Right atrium auricular region (tissue), 2 donors: Measurements from ENCODE around the gene ECM2. TPM values are rescaled to one million over a fixed set of nuclear protein-coding genes. Genes with fewer than 3 reads are reported as not detected.

ENCODE experiments used
- DNase-seq: peaks from one replicate; pipeline ENCODE4 v3.0.0-alpha.2; 2019; ENCODE audit warnings: low spot score
- H3K27ac ChIP-seq, 2 donors: fragments of 200-600 bp; sonication (generic); 1 replicate in 1 of 2; 2 replicates in 1 of 2; pipeline ENCODE4 v1.5.1; 2016 to 2019
- H3K27me3 ChIP-seq, 2 donors: fragments of 200-600 bp; sonication (generic); one replicate each; pipeline versions ENCODE4 v1.5.1 to v1.6.0; 2017 to 2019
- H3K36me3 ChIP-seq: fragments of 200-600 bp; sonication (generic); one replicate; pipeline ENCODE4 v1.5.1; 2016
- H3K4me1 ChIP-seq, 2 donors: fragments of 200-600 bp; sonication (generic); one replicate each; pipeline versions ENCODE4 v1.5.1 to v1.6.0; 2017 to 2019
- H3K4me3 ChIP-seq, 2 donors: fragments of 200-600 bp; sonication (generic); 1 replicate in 1 of 2; 2 replicates in 1 of 2; pipeline ENCODE4 v1.5.1; 2017 to 2019; ENCODE audit warnings: mild to moderate bottlenecking in 1 of 2, moderate library complexity in 1 of 2
- H3K9me3 ChIP-seq, 2 donors: fragments of 200-600 bp; sonication (generic); one replicate each; pipeline ENCODE4 v1.5.1; 2019
- total RNA-seq, 2 donors: library from RNA; depleted of rRNA; stranded (reverse); fragments of >200 nt; gene quantifications; one replicate each; pipeline ENCODE4 v1.1.0, GENCODE V29; 2016
- TF ChIP-seq, protein P1 (sequence below), 2 donors: fragments of 200-600 bp; sonication (generic); IDR thresholded peaks; one replicate each; pipeline ENCODE4 v1.5.1; 2019; ENCODE audit warnings: antibody characterized with exemption in 2 of 2

Gene ECM2
- total RNA-seq, 2 donors from 2014 or later: 7.3 to 18.5 TPM

DNA sequence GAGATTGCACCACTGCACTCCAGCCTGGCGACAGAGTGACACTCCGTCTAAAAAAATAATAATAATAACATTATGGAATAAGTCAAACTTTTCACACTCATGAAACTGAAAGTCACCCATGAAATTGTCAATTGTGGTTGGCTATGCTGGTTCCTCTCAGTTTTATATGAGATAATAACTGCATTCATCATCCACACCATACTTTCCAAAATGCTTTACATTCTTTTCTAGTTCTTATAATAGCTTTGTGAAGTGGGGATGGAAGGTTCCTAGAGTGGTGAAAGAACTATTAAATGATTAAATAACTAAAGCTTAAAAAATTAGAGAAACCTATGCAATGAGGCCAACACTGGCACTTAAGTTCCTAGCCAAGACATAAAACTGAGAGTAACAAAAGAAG lies 40.9 kb downstream of the ECM2 start:
- Histone ChIP-seq H3K27ac (no peak overlapping the region), H3K36me3 (no peaks in the 10 kb centered on the region), H3K27me3 (no peaks in the 10 kb centered on the region), H3K4me3 (no peak overlapping the region), H3K4me1 (no peaks in the 10 kb centered on the region), H3K9me3 (no peaks in the 10 kb centered on the region)
- no peak for DNase-seq
- TF ChIP-seq, protein P1, sequence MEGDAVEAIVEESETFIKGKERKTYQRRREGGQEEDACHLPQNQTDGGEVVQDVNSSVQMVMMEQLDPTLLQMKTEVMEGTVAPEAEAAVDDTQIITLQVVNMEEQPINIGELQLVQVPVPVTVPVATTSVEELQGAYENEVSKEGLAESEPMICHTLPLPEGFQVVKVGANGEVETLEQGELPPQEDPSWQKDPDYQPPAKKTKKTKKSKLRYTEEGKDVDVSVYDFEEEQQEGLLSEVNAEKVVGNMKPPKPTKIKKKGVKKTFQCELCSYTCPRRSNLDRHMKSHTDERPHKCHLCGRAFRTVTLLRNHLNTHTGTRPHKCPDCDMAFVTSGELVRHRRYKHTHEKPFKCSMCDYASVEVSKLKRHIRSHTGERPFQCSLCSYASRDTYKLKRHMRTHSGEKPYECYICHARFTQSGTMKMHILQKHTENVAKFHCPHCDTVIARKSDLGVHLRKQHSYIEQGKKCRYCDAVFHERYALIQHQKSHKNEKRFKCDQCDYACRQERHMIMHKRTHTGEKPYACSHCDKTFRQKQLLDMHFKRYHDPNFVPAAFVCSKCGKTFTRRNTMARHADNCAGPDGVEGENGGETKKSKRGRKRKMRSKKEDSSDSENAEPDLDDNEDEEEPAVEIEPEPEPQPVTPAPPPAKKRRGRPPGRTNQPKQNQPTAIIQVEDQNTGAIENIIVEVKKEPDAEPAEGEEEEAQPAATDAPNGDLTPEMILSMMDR (IDR thresholded peaks at IDR 0.05): no peak

DNA sequence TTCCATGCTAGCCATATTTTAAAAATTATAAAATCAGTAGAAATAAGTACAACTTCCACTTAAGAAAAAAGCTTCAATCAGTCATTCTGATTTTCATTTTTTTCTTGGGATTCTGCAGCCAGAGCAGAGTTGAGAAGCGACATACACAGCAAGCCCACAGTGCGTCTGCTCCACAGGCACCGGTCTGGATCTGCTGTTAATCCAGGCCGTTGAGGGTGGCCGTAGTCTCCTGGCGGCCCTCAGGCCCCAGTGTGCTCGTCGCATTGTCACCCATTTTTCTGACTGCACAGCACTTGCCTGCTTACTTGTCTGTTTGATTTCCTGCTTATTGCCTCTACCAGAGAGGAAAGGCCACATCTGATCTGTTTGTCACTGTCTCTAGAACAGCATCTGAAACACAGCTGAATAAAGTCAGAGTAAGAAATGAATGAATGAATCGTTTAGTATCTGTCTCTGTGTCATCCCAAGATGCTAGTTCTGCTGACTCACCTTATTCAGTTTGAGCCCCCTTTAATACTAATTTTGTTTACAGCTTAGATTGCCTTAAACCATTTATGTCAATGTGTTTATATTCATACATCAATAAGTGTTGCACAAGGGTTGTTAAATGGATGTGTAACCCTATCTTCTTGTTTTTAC lies 41.9 kb downstream of the ECM2 start:
- no peak overlapping the region for H3K4me3 ChIP-seq
- TF ChIP-seq, protein P1 (IDR thresholded peaks at IDR 0.05): no peak
- H3K4me1 ChIP-seq: no peaks in the 10 kb centered on the region
- DNase-seq: no peak
- no peak overlapping the region for H3K27ac ChIP-seq
- H3K27me3 ChIP-seq: no peaks in the 10 kb centered on the region
- no peaks in the 10 kb centered on the region for H3K9me3 ChIP-seq
- H3K36me3 ChIP-seq: no peaks in the 10 kb centered on the region

DNA sequence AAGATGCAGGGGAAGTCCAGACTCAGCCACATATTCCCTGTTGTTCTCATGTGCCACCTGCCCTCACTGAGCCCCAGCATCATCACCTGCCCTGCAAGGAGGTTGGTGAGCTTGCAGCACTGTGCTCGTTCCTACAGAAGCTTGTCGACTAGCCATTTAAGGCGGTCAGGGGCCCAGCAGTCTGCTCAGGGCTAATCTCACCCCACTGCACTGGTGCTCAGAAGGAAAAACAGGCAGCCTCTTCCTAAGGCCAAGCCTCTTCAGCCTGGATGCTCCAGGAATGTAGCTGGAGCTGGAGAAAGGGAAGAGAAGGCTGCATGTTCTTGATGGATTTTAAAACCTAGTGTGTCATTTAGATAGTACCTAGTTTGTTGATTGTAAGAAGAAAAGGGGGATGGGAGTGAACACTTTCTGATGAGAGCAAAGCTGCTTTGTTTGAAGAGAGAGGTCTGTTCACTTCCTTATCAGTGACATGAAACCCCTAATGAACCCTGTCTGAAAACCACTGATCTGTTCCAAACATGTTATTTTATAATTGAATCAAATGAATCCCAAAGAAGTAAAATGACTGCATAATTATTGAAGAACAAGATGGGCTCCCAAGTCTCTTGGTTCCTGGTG lies 42.9 kb downstream of the ECM2 start:
- TF ChIP-seq, protein P1 (IDR thresholded peaks at IDR 0.05): no peak
- H3K27me3 ChIP-seq: no peaks in the 10 kb centered on the region
- H3K4me3 ChIP-seq: no peak overlapping the region
- no peaks in the 10 kb centered on the region for H3K9me3 ChIP-seq
- H3K36me3 ChIP-seq: no peaks in the 10 kb centered on the region
- H3K27ac ChIP-seq: no peak overlapping the region
- DNase-seq: no peak
- H3K4me1 ChIP-seq: no peaks in the 10 kb centered on the region

DNA sequence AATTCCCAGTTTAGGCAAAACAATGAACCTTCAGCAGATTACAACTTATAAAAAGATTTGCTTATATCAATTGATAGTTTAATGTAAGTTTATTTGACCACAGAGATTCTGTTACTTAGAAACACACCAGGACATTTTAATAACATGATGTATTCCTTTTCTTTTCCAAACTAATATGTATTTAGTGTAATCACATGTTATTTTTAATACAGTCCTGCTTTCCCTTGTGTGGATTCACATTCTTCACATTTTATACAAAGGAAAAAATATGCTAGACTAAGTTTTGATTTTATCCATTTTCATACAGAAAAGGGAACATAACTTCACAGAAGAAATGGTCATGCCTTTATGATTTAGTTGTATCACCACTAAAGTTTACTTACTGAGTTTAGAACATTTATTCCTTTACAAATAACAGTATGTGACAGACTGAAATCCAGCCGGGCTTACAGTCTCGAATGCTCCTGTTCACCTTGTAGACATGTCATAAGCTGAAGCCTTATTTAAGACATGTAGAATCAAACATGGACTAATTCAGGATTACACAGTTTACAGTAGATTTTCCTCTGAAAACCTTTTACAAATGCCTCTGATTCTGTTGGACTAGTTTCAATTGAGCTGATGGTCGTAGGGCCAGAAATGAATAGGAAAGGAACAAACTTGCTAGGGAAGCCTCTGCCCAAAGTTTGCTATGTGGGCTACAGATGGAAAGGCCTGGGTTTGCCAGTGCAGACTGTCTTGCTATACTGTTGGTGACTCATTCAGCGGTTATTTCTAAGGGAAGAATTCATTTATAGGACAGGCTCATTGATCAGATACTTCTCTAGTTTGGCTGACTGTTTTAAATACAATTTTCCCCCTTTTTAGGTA lies 46.9 kb downstream of the ECM2 start:
- H3K9me3 ChIP-seq: no peaks in the 10 kb centered on the region

DNA sequence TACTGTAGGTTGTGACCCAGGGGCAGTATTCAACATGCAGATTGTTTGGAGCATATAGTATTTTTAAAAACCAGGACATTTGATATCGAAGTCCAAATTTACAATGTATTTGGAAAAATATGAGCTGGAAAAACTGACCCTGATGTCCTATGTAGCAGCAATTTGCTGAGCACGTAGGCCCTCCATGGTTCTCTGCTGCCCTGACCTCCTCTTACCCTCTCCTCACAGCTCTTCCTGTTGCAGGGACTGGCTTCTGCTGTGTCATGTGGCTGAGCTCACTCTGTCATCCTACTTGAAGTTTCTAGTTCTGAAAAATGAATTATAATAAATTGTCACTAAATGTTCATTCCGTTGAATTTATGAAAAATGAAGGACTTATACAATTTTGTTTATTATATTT lies 49.4 kb downstream of the ECM2 start:
- TF ChIP-seq, protein P1 (IDR thresholded peaks at IDR 0.05): no peak
- Histone ChIP-seq H3K4me1 (peaks cover 0 to 4% of the 10 kb centered on the region in 2 donors), H3K9me3 (no peaks in the 10 kb centered on the region), H3K27me3 (no peaks in the 10 kb centered on the region), H3K4me3 (no peak overlapping the region), H3K27ac (no peak overlapping the region), H3K36me3 (no peaks in the 10 kb centered on the region)
- DNase-seq: no peak

More for the DNA sequence above, 46.9 kb downstream of the ECM2 start:
- Histone ChIP-seq H3K36me3 (no peaks in the 10 kb centered on the region), H3K27ac (no peak overlapping the region), H3K4me1 (peaks cover 0 to 3% of the 10 kb centered on the region in 2 donors), H3K27me3 (no peaks in the 10 kb centered on the region), H3K4me3 (no peak overlapping the region)
- no peak for DNase-seq
- TF ChIP-seq, protein P1 (IDR thresholded peaks at IDR 0.05): no peak
